ENCODE data around the gene FAAH. TPM values are rescaled to one million over a fixed set of nuclear protein-coding genes. Genes with fewer than 3 reads are reported as not detected.
A peak's percentile ranks its signal among the peaks of the same experiment; 100 is the strongest.
"Not testable (repeated sequence)": the region's sequence is repeated elsewhere in the genome, so short reads cannot be mapped to it uniquely, and the experiment has no call there.

Gene FAAH
- 32.4 TPM for total RNA-seq
- long read RNA-seq, transcript FAAH-201 (15 exons, 2,094 nt): major isoform, 38 of 82 reads
- long read RNA-seq, partial matches to known transcripts: 7 of 82 reads
- long read RNA-seq, other reads (novel, unspliced or antisense): 37 of 82 reads

GRCh38 chr1:46394108-46394871 lies at the start of gene FAAH:
Gene FAAH, plus strand, starts transcription at chr1:46394317. Its CDS starts 32 bp downstream, at chr1:46394349.
- ATAC-seq: peak; percentile 94 to 96
- peaks cover 17% of the 10 kb centered on the region for H3K4me1 ChIP-seq
- H3K9me3 ChIP-seq: no peaks in the 10 kb centered on the region
- intact Hi-C loops (cut with DNase I): no loop called here
- no peaks in the 10 kb centered on the region for H3K27me3 ChIP-seq (ENCODE audit: low read depth)
- TF ChIP-seq CTCF (IDR thresholded peaks at IDR 0.05): no peak
- DNase-seq: peak; percentile 83
- H3K4me3 ChIP-seq: peak within 1 kb of the TSS; percentile 62
- H3K27ac ChIP-seq: peak within 1 kb of the TSS; percentile 68
- no peaks in the 10 kb centered on the region for H3K36me3 ChIP-seq

- H3K27me3 ChIP-seq (ENCODE audit: low read depth): no peaks in the 10 kb centered on the region
- DNase-seq (no peak), ATAC-seq (no peak)
- H3K27ac ChIP-seq: no peak overlapping the region
- peaks cover 55% of the 10 kb centered on the region for H3K36me3 ChIP-seq
- no peak overlapping the region for H3K4me3 ChIP-seq
- intact Hi-C loops (cut with DNase I): no loop called here
- peaks cover 14% of the 10 kb centered on the region for H3K4me1 ChIP-seq
- no peak for TF ChIP-seq CTCF (IDR thresholded peaks at IDR 0.05)
- no peaks in the 10 kb centered on the region for H3K9me3 ChIP-seq
Measured at GRCh38 chr1:46344481-46344880, 49.6 kb upstream of the FAAH start.

GRCh38 chr1:46345281-46345680 lies 48.8 kb upstream of the FAAH start:
- H3K36me3 ChIP-seq: peaks cover 63% of the 10 kb centered on the region
- H3K9me3 ChIP-seq: no peaks in the 10 kb centered on the region
- H3K4me1 ChIP-seq: peaks cover 11% of the 10 kb centered on the region
- no peak for TF ChIP-seq CTCF (IDR thresholded peaks at IDR 0.05)
- H3K4me3 ChIP-seq: no peak overlapping the region
- no peaks in the 10 kb centered on the region for H3K27me3 ChIP-seq (ENCODE audit: low read depth)
- H3K27ac ChIP-seq: no peak overlapping the region
- ATAC-seq: no peak
- intact Hi-C loops (cut with DNase I): no loop called here
- DNase-seq: no peak

GRCh38 chr1:46352363-46352762 lies 41.8 kb upstream of the FAAH start:
- Histone ChIP-seq H3K36me3 (peaks cover 89% of the 10 kb centered on the region), H3K27ac (no peak overlapping the region), H3K9me3 (no peaks in the 10 kb centered on the region), H3K4me1 (no peaks in the 10 kb centered on the region), H3K4me3 (no peak overlapping the region), H3K27me3 (ENCODE audit: low read depth) (no peaks in the 10 kb centered on the region)
- ATAC-seq (no peak), DNase-seq (no peak)
- intact Hi-C loops (cut with DNase I): no loop called here
- TF ChIP-seq CTCF (IDR thresholded peaks at IDR 0.05): no peak

- H3K4me1 ChIP-seq; H3K9me3 ChIP-seq; intact Hi-C loops (cut with DNase I); H3K27ac ChIP-seq; DNase-seq; H3K4me3 ChIP-seq; H3K27me3 ChIP-seq (ENCODE audit: low read depth); ATAC-seq: not testable (repeated sequence)
- peaks cover 92% of the 10 kb centered on the region for H3K36me3 ChIP-seq
Measured at GRCh38 chr1:46355920-46356319, 38.2 kb upstream of the FAAH start.

GRCh38 chr1:46362158-46362557 lies 32.0 kb upstream of the FAAH start:
- TF ChIP-seq CTCF (IDR thresholded peaks at IDR 0.05): no peak
- Histone ChIP-seq H3K9me3 (no peaks in the 10 kb centered on the region), H3K36me3 (peaks cover 95% of the 10 kb centered on the region), H3K4me3 (no peak overlapping the region), H3K4me1 (no peaks in the 10 kb centered on the region), H3K27me3 (ENCODE audit: low read depth) (no peaks in the 10 kb centered on the region), H3K27ac (no peak overlapping the region)
- ATAC-seq: no peak
- no peak for DNase-seq
- intact Hi-C loops (cut with DNase I): no loop called here

Data from lower lobe of right lung (tissue), 2 donors.